ENCODE results near the gene OR2AT4. TPM values are rescaled to one million over a fixed set of nuclear protein-coding genes. Genes with fewer than 3 reads are reported as not detected.
"Not testable (repeated sequence)": the region's sequence is repeated elsewhere in the genome, so short reads cannot be mapped to it uniquely, and the experiment has no call there.

The OR2AT4 gene
- total RNA-seq, 1 donor from 2014 or later: not detected

GRCh38 chr11:75113030-75113429 lies 16.4 kb upstream of the OR2AT4 start:
- ATAC-seq (no peak), DNase-seq (no peak)
- Histone ChIP-seq H3K27me3 (no peaks in the 10 kb centered on the region), H3K4me3 (no peak overlapping the region), H3K36me3 (no peaks in the 10 kb centered on the region), H3K4me1 (no peaks in the 10 kb centered on the region), H3K27ac (no peak overlapping the region), H3K9me3 (peaks cover 2% of the 10 kb centered on the region)
- no peak for TF ChIP-seq CTCF (IDR thresholded peaks at IDR 0.05)
- intact Hi-C loops (cut with DNase I): no loop called here

GRCh38 chr11:75112200-75112599 lies 15.5 kb upstream of the OR2AT4 start:
- Histone ChIP-seq H3K4me1 (no peaks in the 10 kb centered on the region), H3K9me3 (peaks cover 2% of the 10 kb centered on the region), H3K4me3 (no peak overlapping the region), H3K27me3 (no peaks in the 10 kb centered on the region), H3K27ac (no peak overlapping the region), H3K36me3 (no peaks in the 10 kb centered on the region)
- TF ChIP-seq CTCF (IDR thresholded peaks at IDR 0.05): no peak
- ATAC-seq (no peak), DNase-seq (no peak)
- intact Hi-C loops (cut with DNase I): no loop called here

- ATAC-seq: no peak
These were observed 10.5 kb upstream of the OR2AT4 start for GRCh38 chr11:75107187-75107586.

GRCh38 chr11:75105967-75106681 lies 9.4 kb upstream of the OR2AT4 start:
- H3K4me1 ChIP-seq; DNase-seq; intact Hi-C loops (cut with DNase I); H3K36me3 ChIP-seq; H3K9me3 ChIP-seq; H3K4me3 ChIP-seq; ATAC-seq; H3K27ac ChIP-seq; H3K27me3 ChIP-seq: not testable (repeated sequence)

More at GRCh38 chr11:75107187-75107586, 10.5 kb upstream of the OR2AT4 start:
- no peaks in the 10 kb centered on the region for H3K4me1 ChIP-seq
- H3K27me3 ChIP-seq: no peaks in the 10 kb centered on the region
- no peaks in the 10 kb centered on the region for H3K36me3 ChIP-seq
- DNase-seq: no peak
- H3K9me3 ChIP-seq: no peaks in the 10 kb centered on the region
- H3K27ac ChIP-seq: no peak overlapping the region
- H3K4me3 ChIP-seq: no peak overlapping the region
- no peak for TF ChIP-seq CTCF (IDR thresholded peaks at IDR 0.05)
- intact Hi-C loops (cut with DNase I): no loop called here

- DNase-seq (no peak), ATAC-seq (no peak)
- Histone ChIP-seq H3K27me3 (no peaks in the 10 kb centered on the region), H3K4me1 (no peaks in the 10 kb centered on the region), H3K36me3 (no peaks in the 10 kb centered on the region), H3K27ac (no peak overlapping the region), H3K4me3 (no peak overlapping the region), H3K9me3 (no peaks in the 10 kb centered on the region)
- TF ChIP-seq CTCF (IDR thresholded peaks at IDR 0.05): no peak
- intact Hi-C loops (cut with DNase I): no loop called here
These were observed 8.8 kb upstream of the OR2AT4 start for GRCh38 chr11:75105462-75105925.

GRCh38 chr11:75103380-75104026 lies 6.8 kb upstream of the OR2AT4 start:
- Histone ChIP-seq H3K4me3 (no peak overlapping the region), H3K4me1 (no peaks in the 10 kb centered on the region), H3K36me3 (no peaks in the 10 kb centered on the region), H3K9me3 (no peaks in the 10 kb centered on the region), H3K27me3 (no peaks in the 10 kb centered on the region), H3K27ac (no peak overlapping the region)
- DNase-seq: no peak
- TF ChIP-seq CTCF (IDR thresholded peaks at IDR 0.05): no peak
- ATAC-seq: no peak
- intact Hi-C loops (cut with DNase I): no loop called here
